ENCODE measurements around the gene KRT86. TPM values are rescaled to one million over a fixed set of nuclear protein-coding genes. Genes with fewer than 3 reads are reported as not detected.

Gene KRT86
- total and polyA plus RNA-seq, 12 donors = 0.61 to 6.2 (median 1.3) TPM; not detected in 2

- H3K27me3 ChIP-seq = peaks cover 7% of the 10 kb centered on the region
- intact Hi-C loops (cut with DNase I) = no loop called here
- no peak overlapping the region for H3K27ac ChIP-seq
- no peak for DNase-seq
- no peaks in the 10 kb centered on the region for H3K36me3 ChIP-seq (replicated peaks in 1 of 2)
- no peak overlapping the region for H3K4me3 ChIP-seq
- WGBS, 4 donors = 89 to 90% (median 90%) methylated on average over 7 to 8 of the region's 8 CpGs
- H3K4me1 ChIP-seq (replicated peaks in 1 of 2) = no peaks in the 10 kb centered on the region
- H3K9me3 ChIP-seq (replicated peaks in 1 of 3) = no peaks in the 10 kb centered on the region
- no peak for TF ChIP-seq CTCF (IDR thresholded peaks at IDR 0.05)
- no peak for TF ChIP-seq POLR2A (IDR thresholded peaks at IDR 0.05)
These were observed 75.7 kb downstream of the KRT86 start for GRCh38 chr12:52350021-52350620.

GRCh38 chr12:52350786-52351185, 76.3 kb downstream of the KRT86 start:
- no peak for TF ChIP-seq POLR2A (IDR thresholded peaks at IDR 0.05)
- no peak for TF ChIP-seq CTCF (IDR thresholded peaks at IDR 0.05)
- no peak overlapping the region for H3K27ac ChIP-seq
- WGBS, 4 donors = 89 to 99% (median 95%) methylated on average over 5 of the region's 5 CpGs

GRCh38 chr12:52351196-52352059, 77.0 kb downstream of the KRT86 start:
- Histone ChIP-seq H3K27ac (no peak overlapping the region), H3K27me3 (peaks cover 7% of the 10 kb centered on the region), H3K9me3 (replicated peaks in 1 of 3) (no peaks in the 10 kb centered on the region), H3K36me3 (replicated peaks in 1 of 2) (no peaks in the 10 kb centered on the region), H3K4me1 (replicated peaks in 1 of 2) (no peaks in the 10 kb centered on the region), H3K4me3 (no peak overlapping the region)
- TF ChIP-seq POLR2A (IDR thresholded peaks at IDR 0.05) (no peak), CTCF (IDR thresholded peaks at IDR 0.05) (no peak)
- WGBS, 4 donors = 42 to 61% (median 51%) methylated on average over 9 of the region's 9 CpGs
- no peak for DNase-seq
- intact Hi-C loops (cut with DNase I) = no loop called here

More at GRCh38 chr12:52350786-52351185, 76.3 kb downstream of the KRT86 start:
- no peaks in the 10 kb centered on the region for H3K4me1 ChIP-seq (replicated peaks in 1 of 2)
- peaks cover 7% of the 10 kb centered on the region for H3K27me3 ChIP-seq
- no peak overlapping the region for H3K4me3 ChIP-seq
- intact Hi-C loops (cut with DNase I) = no loop called here
- H3K9me3 ChIP-seq (replicated peaks in 1 of 3) = no peaks in the 10 kb centered on the region
- no peaks in the 10 kb centered on the region for H3K36me3 ChIP-seq (replicated peaks in 1 of 2)
- no peak for DNase-seq

- no peak for DNase-seq
- intact Hi-C loops (cut with DNase I) = no loop called here
These were observed 78.5 kb downstream of the KRT86 start for GRCh38 chr12:52352951-52353350.

More at GRCh38 chr12:52352951-52353350, 78.5 kb downstream of the KRT86 start:
- Histone ChIP-seq H3K27me3 (peaks cover 7% of the 10 kb centered on the region), H3K4me1 (replicated peaks in 1 of 2) (no peaks in the 10 kb centered on the region), H3K27ac (no peak overlapping the region), H3K36me3 (replicated peaks in 1 of 2) (no peaks in the 10 kb centered on the region), H3K9me3 (replicated peaks in 1 of 3) (no peaks in the 10 kb centered on the region), H3K4me3 (no peak overlapping the region)
- no peak for TF ChIP-seq POLR2A (IDR thresholded peaks at IDR 0.05)
- no peak for TF ChIP-seq CTCF (IDR thresholded peaks at IDR 0.05)
- 85 to 94% (median 89%) methylated on average over 2 of the region's 2 CpGs for WGBS, 4 donors
